ENCODE results near the gene SEC31A.

DNA sequence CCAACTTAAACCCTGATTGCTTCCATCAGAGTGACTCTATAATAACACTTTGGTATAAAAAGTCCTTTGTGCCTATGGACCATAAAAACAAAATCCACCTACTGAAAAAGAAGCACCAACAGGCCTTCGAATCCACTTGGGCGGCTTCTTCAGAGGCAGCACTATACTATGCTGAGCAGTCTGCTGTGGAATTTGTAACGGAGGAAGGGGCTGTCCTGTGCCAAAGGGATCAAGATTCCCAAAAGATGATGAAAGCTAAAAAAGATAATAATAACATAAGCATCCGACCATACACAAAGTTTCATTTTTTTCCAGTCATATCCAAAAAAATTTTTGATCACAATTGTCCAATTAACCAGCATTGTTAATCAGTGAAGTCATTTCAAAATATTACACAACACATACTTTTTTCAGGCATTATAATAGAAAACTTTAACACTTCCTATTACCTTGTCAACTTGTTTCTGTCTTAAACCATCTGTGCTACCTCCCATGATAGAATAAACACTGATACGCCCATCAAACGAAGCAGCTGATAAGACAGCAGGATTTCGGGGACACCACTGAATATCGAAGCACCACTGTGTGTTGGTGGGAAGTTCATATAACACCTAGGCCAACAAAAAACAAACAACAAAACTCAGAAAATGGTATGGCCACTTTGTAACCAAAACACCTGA lies 24.1 kb downstream of the SEC31A start:
- TF ChIP-seq, protein P1, sequence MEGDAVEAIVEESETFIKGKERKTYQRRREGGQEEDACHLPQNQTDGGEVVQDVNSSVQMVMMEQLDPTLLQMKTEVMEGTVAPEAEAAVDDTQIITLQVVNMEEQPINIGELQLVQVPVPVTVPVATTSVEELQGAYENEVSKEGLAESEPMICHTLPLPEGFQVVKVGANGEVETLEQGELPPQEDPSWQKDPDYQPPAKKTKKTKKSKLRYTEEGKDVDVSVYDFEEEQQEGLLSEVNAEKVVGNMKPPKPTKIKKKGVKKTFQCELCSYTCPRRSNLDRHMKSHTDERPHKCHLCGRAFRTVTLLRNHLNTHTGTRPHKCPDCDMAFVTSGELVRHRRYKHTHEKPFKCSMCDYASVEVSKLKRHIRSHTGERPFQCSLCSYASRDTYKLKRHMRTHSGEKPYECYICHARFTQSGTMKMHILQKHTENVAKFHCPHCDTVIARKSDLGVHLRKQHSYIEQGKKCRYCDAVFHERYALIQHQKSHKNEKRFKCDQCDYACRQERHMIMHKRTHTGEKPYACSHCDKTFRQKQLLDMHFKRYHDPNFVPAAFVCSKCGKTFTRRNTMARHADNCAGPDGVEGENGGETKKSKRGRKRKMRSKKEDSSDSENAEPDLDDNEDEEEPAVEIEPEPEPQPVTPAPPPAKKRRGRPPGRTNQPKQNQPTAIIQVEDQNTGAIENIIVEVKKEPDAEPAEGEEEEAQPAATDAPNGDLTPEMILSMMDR (IDR thresholded peaks at IDR 0.05; ENCODE audit: low read length) = no peak
- no peak for TF ChIP-seq EZH2 (IDR thresholded peaks at IDR 0.05; ENCODE audit: borderline replicate concordance, low read length)

Measured in OCI-LY1 (cell line).